Prostate gland (tissue), 2 donors: ENCODE measurements around the gene ATG2A.

ENCODE experiments used
- CTCF ChIP-seq, 4 experiments: fragments of 200-600 bp in 2 of 4; fragments of 450-650 bp in 2 of 4; sonication (generic) in 2 of 4; IDR thresholded peaks; 1 replicate in 3 of 4; 2 replicates in 1 of 4; pipeline ENCODE4 v1.5.1; 2016 to 2019; ENCODE audit warnings: antibody characterized with exemption in 4 of 4, mild to moderate bottlenecking in 2 of 4, moderate library complexity in 2 of 4
- POLR2A ChIP-seq: fragments of 450-650 bp; IDR thresholded peaks from one replicate; pipeline ENCODE4 v1.6.1; 2016; ENCODE audit warnings: antibody characterized with exemption, mild to moderate bottlenecking

DNA sequence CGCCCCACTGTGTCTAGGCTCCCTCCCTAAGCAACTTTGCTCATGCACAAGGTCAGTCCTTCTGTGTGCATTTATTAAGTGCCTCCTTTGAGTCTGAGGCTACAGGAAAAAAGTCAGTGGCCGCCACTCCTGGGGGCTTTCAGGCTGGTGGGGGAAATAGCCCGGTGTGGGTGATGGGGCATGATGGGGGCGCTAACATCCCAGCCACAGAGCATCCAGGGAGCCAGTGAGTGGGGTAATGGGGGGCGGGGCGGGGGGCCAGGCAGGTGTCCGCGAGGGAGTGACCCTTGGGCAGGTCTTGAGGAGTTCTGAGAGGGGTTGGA, 28.6 kb downstream of the ATG2A start:
- TF ChIP-seq CTCF (IDR thresholded peaks at IDR 0.05) (no peak), POLR2A (no peak)
